Activated B cell treated with CpG ODN at 0.5 μM for 24 hours (primary cell): ENCODE data around the gene BAZ2B. TPM values are rescaled to one million over a fixed set of nuclear protein-coding genes. Genes with fewer than 3 reads are reported as not detected.

Experiments used
- ATAC-seq: fragments of 200-7000 bp; cut with Tn5 transposase; one replicate; pipeline ENCODE4 v1.10.0; 2021; ENCODE audit warnings: low read depth, mild to moderate bottlenecking, moderate library complexity
- CTCF ChIA-PET: fragments of 350-600 bp; sonication (Branson Sonifier 250); formaldehyde crosslinking; loops from one replicate; lab custom pipeline; 2021; ENCODE audit warnings: antibody characterized with exemption; lab: Charles Lee
- POLR2A ChIA-PET: fragments of 350-600 bp; sonication (Branson Sonifier 250); formaldehyde crosslinking; loops from one replicate; lab custom pipeline; 2021; ENCODE audit warnings: antibody characterized with exemption; lab: Charles Lee
- DNase-seq: peaks from one replicate; pipeline ENCODE4 v3.0.0; 2022
- H3K27ac Mint-ChIP-seq: one replicate; pipeline ENCODE4 v1.8.0; 2020; ENCODE audit warnings: mixed read lengths
- H3K27me3 Mint-ChIP-seq: one replicate; pipeline ENCODE4 v1.8.0; 2021; ENCODE audit warnings: mixed read lengths
- H3K36me3 Mint-ChIP-seq: one replicate; pipeline ENCODE4 v1.8.0; 2021; ENCODE audit warnings: low read depth, mixed read lengths
- H3K4me1 Mint-ChIP-seq: one replicate; pipeline ENCODE4 v1.8.0; 2021; ENCODE audit warnings: mixed read lengths
- H3K4me3 Mint-ChIP-seq: one replicate; pipeline ENCODE4 v1.8.0; 2020; ENCODE audit warnings: mild to moderate bottlenecking, mixed read lengths
- H3K9me3 Mint-ChIP-seq: one replicate; pipeline ENCODE4 v1.8.0; 2020; ENCODE audit warnings: mixed read lengths
- intact Hi-C: fragments of 100-400 bp; cut with micrococcal nuclease; formaldehyde crosslinking; loops from one replicate; pipeline ENCODE4 v1.15.1; 2024
- total RNA-seq: library from RNA; stranded (reverse); gene quantifications from 2 replicates; pipeline ENCODE4 v1.2.3, GENCODE V29; 2022
- TF ChIP-seq, protein P1 (sequence below): fragments of 200-600 bp; IDR thresholded peaks from one replicate; pipeline ENCODE4 v1.8.0; 2022; ENCODE audit warnings: antibody characterized with exemption, mild to moderate bottlenecking

The BAZ2B gene
- total RNA-seq, 1 donor from 2014 or later = 22.0 TPM

DNA sequence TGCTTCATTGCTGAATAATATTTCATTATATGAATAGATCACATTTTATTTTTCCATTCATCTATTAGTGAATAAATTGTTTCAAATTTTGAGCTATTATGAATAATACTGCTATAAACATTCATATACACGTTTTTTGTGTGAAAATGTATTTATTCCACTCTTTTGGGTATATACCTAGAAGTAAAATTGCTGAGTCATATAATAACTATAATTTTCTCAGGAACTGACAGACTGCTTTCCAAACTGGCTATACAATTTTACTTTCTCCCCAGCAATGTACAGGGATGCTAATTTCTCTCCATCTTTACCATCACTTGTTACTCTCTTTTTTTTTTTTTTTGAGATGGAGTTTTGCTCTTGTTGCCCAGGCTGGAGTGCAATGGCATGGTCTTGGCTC is 35.5 kb upstream of the BAZ2B start:
- intact Hi-C loops = no loop called here

DNA sequence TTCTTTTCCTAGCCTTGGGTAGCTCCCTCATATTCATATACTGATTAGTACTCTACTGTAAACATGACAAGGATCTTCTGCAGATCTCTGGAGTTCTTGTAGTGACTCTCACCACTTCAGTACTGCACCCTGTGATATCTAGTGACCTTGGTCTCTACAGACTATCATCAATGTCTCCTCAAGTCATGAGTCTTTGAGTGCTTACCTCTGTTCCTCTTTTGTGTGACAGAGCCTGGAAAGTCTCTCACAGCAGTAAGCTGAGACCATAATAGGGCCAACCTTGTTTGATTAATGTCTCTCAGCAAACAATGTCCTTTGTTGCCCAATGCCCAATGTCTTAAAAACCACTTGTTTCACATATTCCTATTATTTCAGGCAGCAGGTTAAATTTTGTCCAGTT is 34.2 kb upstream of the BAZ2B start:
- TF ChIP-seq, protein P1, sequence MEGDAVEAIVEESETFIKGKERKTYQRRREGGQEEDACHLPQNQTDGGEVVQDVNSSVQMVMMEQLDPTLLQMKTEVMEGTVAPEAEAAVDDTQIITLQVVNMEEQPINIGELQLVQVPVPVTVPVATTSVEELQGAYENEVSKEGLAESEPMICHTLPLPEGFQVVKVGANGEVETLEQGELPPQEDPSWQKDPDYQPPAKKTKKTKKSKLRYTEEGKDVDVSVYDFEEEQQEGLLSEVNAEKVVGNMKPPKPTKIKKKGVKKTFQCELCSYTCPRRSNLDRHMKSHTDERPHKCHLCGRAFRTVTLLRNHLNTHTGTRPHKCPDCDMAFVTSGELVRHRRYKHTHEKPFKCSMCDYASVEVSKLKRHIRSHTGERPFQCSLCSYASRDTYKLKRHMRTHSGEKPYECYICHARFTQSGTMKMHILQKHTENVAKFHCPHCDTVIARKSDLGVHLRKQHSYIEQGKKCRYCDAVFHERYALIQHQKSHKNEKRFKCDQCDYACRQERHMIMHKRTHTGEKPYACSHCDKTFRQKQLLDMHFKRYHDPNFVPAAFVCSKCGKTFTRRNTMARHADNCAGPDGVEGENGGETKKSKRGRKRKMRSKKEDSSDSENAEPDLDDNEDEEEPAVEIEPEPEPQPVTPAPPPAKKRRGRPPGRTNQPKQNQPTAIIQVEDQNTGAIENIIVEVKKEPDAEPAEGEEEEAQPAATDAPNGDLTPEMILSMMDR = no peak
- ATAC-seq (no peak), DNase-seq (no peak)
- intact Hi-C loops = no loop called here
- Mint-ChIP-seq H3K27me3 (no peaks in the 10 kb centered on the region), H3K36me3 (peaks cover 5% of the 10 kb centered on the region), H3K4me3 (no peak overlapping the region), H3K27ac (no peak overlapping the region), H3K4me1 (no peaks in the 10 kb centered on the region), H3K9me3 (peaks cover 15% of the 10 kb centered on the region)
- POLR2A ChIA-PET = no interaction called here
- CTCF ChIA-PET = no interaction called here

More for the DNA sequence above, 35.5 kb upstream of the BAZ2B start:
- ChIA-PET CTCF (no interaction called here), POLR2A (no interaction called here)
- TF ChIP-seq, protein P1 = no peak
- Mint-ChIP-seq H3K9me3 (peaks cover 19% of the 10 kb centered on the region), H3K27me3 (no peaks in the 10 kb centered on the region), H3K4me1 (no peaks in the 10 kb centered on the region), H3K4me3 (no peak overlapping the region), H3K36me3 (peaks cover 5% of the 10 kb centered on the region), H3K27ac (no peak overlapping the region)
- ATAC-seq = no peak
- DNase-seq = no peak

DNA sequence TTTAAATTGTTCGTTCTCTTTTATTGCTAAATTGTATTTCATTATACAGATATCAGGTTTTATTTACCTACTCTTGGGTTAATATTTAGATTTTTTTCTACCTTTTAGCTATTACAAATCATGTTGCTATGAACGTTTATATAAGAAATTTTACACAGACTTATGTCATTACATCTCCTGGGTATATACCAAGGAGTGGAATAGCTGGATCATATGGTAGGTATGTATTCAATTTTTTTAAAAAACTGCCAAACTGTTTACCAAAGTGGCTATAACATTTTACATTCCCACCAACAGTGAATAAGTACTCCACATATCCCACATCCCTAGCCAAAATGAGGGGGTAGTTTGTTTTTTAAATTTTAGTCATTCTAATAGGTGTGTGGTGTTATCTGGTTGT is 32.3 kb upstream of the BAZ2B start:
- CTCF ChIA-PET = no interaction called here
- intact Hi-C loops = no loop called here
- no peak overlapping the region for H3K27ac Mint-ChIP-seq
- DNase-seq = no peak
- no peaks in the 10 kb centered on the region for H3K27me3 Mint-ChIP-seq
- no peak for ATAC-seq
- no peak overlapping the region for H3K4me3 Mint-ChIP-seq
- no peaks in the 10 kb centered on the region for H3K4me1 Mint-ChIP-seq
- H3K36me3 Mint-ChIP-seq = peaks cover 4% of the 10 kb centered on the region
- TF ChIP-seq, protein P1 = no peak
- POLR2A ChIA-PET = no interaction called here
- peaks cover 11% of the 10 kb centered on the region for H3K9me3 Mint-ChIP-seq

DNA sequence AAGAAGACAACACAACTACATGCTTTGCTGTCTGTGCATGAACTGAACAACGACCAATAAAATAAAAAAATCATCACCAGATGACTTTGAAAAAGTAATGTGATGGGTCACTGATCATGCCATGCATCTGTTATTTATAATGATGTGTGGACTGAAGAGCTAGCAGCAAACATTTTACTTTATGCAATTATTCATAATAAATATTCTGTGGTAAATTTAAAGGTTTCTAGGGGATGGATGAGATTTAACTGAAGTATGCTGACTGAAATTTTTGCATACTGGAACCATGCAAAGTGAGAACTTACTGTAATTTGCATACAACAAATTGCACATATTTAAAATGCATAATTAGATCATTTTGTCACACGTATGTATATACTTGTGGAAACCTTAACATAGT is 31.3 kb upstream of the BAZ2B start:
- Mint-ChIP-seq H3K4me3 (no peak overlapping the region), H3K36me3 (peaks cover 4% of the 10 kb centered on the region), H3K4me1 (no peaks in the 10 kb centered on the region), H3K27ac (no peak overlapping the region), H3K9me3 (peaks cover 11% of the 10 kb centered on the region), H3K27me3 (no peaks in the 10 kb centered on the region)
- POLR2A ChIA-PET = no interaction called here
- CTCF ChIA-PET = no interaction called here
- DNase-seq (no peak), ATAC-seq (no peak)
- intact Hi-C loops = no loop called here
- TF ChIP-seq, protein P1 = no peak

DNA sequence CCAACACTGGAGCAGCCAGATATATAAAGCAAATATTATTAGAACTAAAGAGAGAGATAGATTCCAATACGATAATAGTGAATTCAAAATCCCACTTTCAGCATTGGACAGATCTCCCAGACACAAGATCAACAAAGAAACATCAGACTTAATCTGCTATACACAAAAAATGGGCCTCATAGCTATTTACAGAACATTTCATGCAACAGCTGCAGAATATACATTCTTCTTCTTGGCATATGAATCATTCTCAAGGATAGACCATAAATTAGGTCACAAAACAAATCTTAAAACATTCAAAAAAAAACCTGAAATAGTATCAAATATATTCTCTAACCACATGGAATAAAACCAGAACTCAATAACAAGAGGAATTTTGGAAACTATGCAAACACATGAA is 23.8 kb upstream of the BAZ2B start:
- DNase-seq (no peak), ATAC-seq (no peak)
- Mint-ChIP-seq H3K27me3 (no peaks in the 10 kb centered on the region), H3K4me1 (no peaks in the 10 kb centered on the region), H3K36me3 (peaks cover 2% of the 10 kb centered on the region), H3K27ac (no peak overlapping the region), H3K9me3 (peaks cover 26% of the 10 kb centered on the region), H3K4me3 (no peak overlapping the region)
- POLR2A ChIA-PET = no interaction called here
- TF ChIP-seq, protein P1 = no peak
- CTCF ChIA-PET = no interaction called here
- intact Hi-C loops = no loop called here
